Muscle layer of duodenum (tissue), 2 donors: ENCODE results near the gene PFDN1.
A peak's percentile ranks its signal among the peaks of the same experiment; 100 is the strongest.

Source experiments
- H3K27ac ChIP-seq: one replicate; pipeline ENCODE4 v1.7.0; 2013; ENCODE audit warnings: mild to moderate bottlenecking, low read length
- H3K27me3 ChIP-seq: one replicate; pipeline ENCODE4 v1.7.0; 2013; ENCODE audit warnings: low read depth, mild to moderate bottlenecking, control low read depth, low read length
- H3K36me3 ChIP-seq, 2 donors: one replicate each; pipeline ENCODE4 v1.7.0; 2013; ENCODE audit warnings: low read length in 2 of 2, control low read depth in 1 of 2, mild to moderate bottlenecking in 1 of 2; ENCODE audit not compliant: insufficient read depth in 2 of 2, control insufficient read depth in 1 of 2
- H3K4me1 ChIP-seq, 2 donors: one replicate each; pipeline ENCODE4 v1.7.0; 2013; ENCODE audit warnings: low read length in 2 of 2, mild to moderate bottlenecking in 2 of 2, control low read depth in 1 of 2, moderate library complexity in 1 of 2; ENCODE audit not compliant: insufficient read depth in 2 of 2, control insufficient read depth in 1 of 2
- H3K4me3 ChIP-seq, 2 donors: one replicate each; pipeline ENCODE4 v1.7.0; 2013; ENCODE audit warnings: low read length in 2 of 2, low read depth in 1 of 2, mild to moderate bottlenecking in 1 of 2
- H3K9me3 ChIP-seq, 2 donors: one replicate each; pipeline ENCODE4 v1.7.0; 2013; ENCODE audit warnings: low read length in 2 of 2, control low read depth in 1 of 2, mild to moderate bottlenecking in 1 of 2; ENCODE audit not compliant: control insufficient read depth in 1 of 2
- donor health status: healthy.

PFDN1 gene

DNA sequence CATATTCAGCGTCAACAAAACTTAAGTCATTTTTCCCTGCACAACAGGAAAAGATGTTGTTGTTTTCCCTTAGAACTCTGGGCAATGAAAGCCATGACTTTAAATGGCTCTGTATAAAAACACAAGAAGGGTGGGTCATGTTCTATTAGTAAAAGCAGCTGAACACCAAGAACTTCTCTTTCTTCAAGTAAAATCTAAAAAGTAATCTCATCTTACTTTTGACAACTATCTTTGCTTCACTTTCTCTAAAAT, 9.1 kb downstream of the PFDN1 start:
- peaks cover 0 to 5% of the 10 kb centered on the region in 2 donors for H3K36me3 ChIP-seq
- no peaks in the 10 kb centered on the region for H3K27me3 ChIP-seq
- H3K9me3 ChIP-seq = no peaks in the 10 kb centered on the region
- peak overlapping the region; percentile 36 for H3K27ac ChIP-seq
- peaks cover 40 to 62% of the 10 kb centered on the region in 2 donors for H3K4me1 ChIP-seq
- no peak overlapping the region for H3K4me3 ChIP-seq

DNA sequence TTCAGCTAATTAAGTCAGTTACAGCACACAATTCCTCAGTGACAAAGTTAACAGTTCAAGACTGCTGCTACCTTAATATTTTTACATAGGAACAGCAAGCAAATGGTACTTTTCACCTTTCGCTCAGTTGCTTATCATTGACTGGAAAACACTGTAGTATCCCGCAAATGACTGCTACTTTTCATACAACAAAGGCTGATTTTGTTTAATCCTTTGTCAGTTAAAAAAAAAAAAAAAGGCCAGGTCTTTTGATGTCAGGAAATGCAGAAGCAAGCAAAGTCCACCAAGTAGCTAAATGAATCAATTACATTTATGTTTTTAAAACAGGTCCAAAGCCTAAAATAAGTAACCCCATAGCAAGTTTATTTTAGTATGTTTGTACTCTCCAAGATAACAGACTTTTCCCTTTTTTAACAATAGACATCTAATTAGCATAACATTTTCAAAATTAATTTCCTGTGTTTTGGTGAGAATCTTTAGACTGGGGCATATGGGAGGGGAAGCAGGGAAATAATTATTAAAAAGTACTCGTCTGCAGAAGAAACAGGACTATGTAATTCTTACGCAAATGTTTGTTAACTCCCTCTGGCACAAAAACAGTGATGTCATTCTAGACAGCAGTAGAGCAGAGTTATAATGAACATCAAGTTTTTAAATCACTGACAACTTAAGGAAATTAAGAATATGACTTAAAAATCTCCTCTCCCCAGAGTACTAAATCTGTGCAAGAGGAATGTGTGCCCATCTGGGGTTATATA, 9.6 kb downstream of the PFDN1 start:
- Histone ChIP-seq H3K9me3 (no peaks in the 10 kb centered on the region), H3K4me1 (peaks cover 38 to 59% of the 10 kb centered on the region in 2 donors), H3K27ac (peak overlapping the region; percentile 36), H3K4me3 (no peak overlapping the region), H3K27me3 (no peaks in the 10 kb centered on the region), H3K36me3 (peaks cover 0 to 5% of the 10 kb centered on the region in 2 donors)

DNA sequence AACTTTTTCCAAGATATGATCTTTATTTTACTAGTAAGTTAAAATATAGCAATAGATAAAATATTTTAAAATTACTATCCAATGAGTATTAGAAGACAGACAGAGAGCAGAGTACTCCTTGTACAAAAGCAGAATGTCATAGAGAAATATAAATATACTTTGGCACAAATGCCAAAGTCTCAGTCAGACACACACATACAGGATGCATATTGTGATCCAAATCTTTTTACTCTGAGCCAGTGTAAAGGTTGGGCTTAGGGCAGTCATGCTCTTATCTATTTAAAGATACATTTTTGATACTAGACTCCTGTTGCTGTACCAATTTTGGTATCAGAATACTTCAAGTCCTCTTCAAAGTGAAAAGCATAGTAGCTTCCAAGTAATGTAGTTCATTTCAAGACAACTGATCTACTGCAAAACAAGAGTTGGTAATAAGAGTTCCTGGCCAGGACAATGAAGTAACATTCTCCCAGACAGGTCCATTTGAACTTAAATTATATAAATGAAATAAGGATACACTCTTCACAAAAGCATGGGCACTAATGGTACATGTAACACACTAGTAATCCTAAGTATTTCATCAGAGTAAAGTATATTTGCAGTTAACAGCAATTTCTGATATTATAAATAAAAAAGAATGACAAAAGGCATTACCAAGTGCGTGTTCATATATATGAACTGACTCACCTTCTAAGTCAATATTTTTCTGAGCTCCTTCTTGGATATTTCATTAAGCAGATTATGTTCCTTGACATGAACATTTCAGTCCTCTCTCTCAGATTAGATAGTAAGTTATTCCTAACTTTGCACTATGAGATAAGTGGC, 10.5 kb downstream of the PFDN1 start:
- Histone ChIP-seq H3K27me3 (no peaks in the 10 kb centered on the region), H3K4me3 (no peak overlapping the region), H3K36me3 (peaks cover 0 to 5% of the 10 kb centered on the region in 2 donors), H3K27ac (peak overlapping the region; percentile 36), H3K9me3 (no peaks in the 10 kb centered on the region), H3K4me1 (peaks cover 33 to 55% of the 10 kb centered on the region in 2 donors)

DNA sequence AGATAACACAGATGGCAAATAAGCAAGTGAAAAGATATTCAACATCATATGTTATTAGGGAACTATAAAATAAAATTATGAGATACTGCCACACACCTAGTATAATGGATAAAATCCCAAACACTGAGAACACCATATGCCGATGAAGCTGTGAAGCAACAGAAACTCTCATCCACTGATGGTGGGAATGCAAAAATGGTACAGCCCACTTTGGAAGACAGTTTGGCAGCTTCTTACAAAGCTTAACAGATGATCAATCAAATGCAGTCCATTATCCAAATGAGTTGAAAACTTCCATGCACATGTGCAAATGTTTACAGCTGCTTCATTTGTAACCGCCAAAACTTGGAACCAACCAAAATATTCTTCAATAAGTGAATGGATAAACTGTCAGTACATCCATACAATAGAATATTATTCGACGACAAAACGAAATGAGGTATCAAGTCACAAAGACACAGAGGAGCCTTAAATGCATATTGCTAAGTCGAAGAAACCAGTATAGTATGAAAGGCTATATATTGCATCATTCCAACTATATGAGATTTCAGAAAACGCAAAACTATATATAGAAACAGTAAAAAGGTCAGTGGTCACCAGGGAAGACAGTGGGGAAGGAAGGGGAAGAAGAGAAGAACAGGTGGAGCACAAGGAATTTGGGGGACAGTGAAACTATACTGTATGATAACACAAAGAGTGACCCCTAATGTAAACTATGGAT, 14.9 kb downstream of the PFDN1 start:
- H3K4me3 ChIP-seq = no peak overlapping the region
- H3K9me3 ChIP-seq = no peaks in the 10 kb centered on the region
- H3K27me3 ChIP-seq = no peaks in the 10 kb centered on the region
- no peak overlapping the region for H3K27ac ChIP-seq
- H3K36me3 ChIP-seq = no peaks in the 10 kb centered on the region
- peaks cover 17 to 36% of the 10 kb centered on the region in 2 donors for H3K4me1 ChIP-seq

DNA sequence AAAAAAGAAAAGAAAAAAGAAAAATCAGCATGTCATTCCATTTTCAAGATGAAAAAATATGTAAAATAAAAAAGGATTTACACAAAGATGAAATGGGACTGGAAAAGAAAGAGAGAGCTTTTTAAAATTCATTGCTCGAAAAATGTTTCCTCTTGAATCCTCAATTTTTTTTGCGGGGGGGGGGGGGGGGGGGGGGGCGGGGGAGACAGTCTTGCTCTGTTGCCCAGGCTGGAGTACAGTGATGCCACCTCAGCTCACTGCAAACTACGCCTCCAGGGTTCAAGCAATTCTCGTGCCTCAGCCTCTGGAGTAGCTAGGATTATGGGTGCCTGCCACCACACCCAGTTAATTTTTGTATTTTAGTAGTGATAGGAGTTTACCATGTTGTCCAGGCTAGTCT, 16.5 kb downstream of the PFDN1 start:
- Histone ChIP-seq H3K27me3 (no peaks in the 10 kb centered on the region), H3K9me3 (no peaks in the 10 kb centered on the region), H3K4me1 (peaks cover 5 to 25% of the 10 kb centered on the region in 2 donors), H3K27ac (no peak overlapping the region), H3K36me3 (no peaks in the 10 kb centered on the region), H3K4me3 (no peak overlapping the region)

DNA sequence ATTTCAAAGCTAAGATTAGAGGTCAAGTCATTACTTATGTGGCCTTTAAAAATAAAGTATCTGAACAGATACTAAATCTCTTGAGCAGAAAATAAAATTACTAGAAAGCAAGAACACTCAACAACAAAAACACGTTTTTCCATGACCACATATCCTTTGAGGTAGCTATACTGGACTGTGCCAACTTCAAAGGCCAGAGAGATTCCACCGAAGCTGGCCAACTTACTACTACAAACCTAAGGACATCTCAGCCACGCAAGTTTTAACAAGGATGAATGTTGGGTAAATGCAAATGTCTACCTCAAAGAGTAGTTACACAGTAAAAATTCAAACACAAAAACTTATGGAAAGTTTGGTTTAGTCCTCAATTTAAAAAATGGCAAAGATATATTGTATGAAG, 18.9 kb downstream of the PFDN1 start:
- Histone ChIP-seq H3K27ac (no peak overlapping the region), H3K4me1 (peaks cover 0 to 17% of the 10 kb centered on the region in 2 donors), H3K36me3 (peaks cover 0 to 4% of the 10 kb centered on the region in 2 donors), H3K9me3 (no peaks in the 10 kb centered on the region), H3K4me3 (no peak overlapping the region), H3K27me3 (no peaks in the 10 kb centered on the region)

DNA sequence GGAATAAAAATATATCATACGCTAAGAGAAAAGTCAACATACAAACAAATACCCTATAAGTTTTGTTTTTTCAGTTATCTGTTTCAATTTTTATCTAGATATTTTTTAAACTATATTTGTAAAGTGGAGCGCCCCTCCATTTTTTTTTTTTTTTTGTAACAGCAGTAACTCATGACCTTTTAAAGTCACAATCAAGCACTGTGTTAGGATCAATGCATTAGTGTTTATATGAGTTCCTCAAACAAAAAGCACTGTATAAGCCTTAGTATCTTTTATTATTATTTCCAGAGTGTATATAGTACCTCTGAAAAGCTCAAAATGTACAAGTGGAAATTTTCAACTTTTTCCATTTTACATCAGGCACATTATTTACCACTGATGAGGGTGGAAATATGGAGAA, 20.6 kb downstream of the PFDN1 start:
- peaks cover 0 to 17% of the 10 kb centered on the region in 2 donors for H3K4me1 ChIP-seq
- H3K9me3 ChIP-seq = no peaks in the 10 kb centered on the region
- H3K4me3 ChIP-seq = no peak overlapping the region
- peaks cover 0 to 4% of the 10 kb centered on the region in 2 donors for H3K36me3 ChIP-seq
- no peaks in the 10 kb centered on the region for H3K27me3 ChIP-seq
- no peak overlapping the region for H3K27ac ChIP-seq

DNA sequence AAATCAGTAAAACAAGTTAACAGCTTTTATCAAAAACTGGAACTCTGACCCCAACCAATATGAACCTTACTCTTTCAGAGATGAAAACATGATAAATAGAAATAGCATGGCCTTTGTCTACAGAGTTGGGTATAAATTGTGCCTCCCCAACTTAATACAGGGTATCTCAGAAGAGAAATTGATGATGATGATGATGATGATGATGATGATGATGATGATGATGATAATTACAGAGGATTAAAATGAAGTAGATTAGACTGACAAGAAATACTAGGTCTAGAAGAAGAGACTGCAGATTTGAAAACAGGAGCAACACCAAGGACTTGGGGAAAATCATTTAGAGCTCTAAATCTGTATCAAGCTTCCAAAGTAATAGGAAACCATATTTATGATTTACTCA, 27.1 kb downstream of the PFDN1 start:
- Histone ChIP-seq H3K27me3 (no peaks in the 10 kb centered on the region), H3K9me3 (no peaks in the 10 kb centered on the region), H3K27ac (no peak overlapping the region), H3K4me3 (no peak overlapping the region), H3K36me3 (peaks cover 0 to 4% of the 10 kb centered on the region in 2 donors), H3K4me1 (peaks cover 4 to 5% of the 10 kb centered on the region in 2 donors)

DNA sequence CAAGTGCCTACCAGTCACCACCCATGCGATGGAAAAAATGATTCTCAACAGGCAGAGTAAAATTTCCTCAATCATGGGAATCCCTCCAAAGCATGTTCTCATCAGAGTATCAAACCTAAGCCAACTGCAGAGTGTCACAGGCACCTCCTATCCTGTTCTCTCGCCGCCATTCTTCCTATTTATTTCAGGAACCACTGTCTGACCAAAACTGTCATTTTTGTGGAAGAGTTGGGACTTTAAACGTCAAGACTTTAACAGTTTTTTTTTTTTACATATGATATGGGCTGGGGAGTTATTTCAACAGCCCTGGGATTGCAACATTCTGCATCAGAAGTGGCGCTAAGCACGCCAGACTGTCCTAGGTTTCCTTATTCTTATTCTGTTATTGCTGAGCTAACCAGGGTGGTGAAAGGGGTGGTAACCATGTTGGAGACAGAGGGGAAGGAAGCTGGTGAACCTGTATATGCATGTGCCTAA, 29.5 kb downstream of the PFDN1 start:
- H3K36me3 ChIP-seq = no peaks in the 10 kb centered on the region
- H3K9me3 ChIP-seq = no peaks in the 10 kb centered on the region
- H3K27ac ChIP-seq = no peak overlapping the region
- peaks cover 4 to 5% of the 10 kb centered on the region in 2 donors for H3K4me1 ChIP-seq
- no peak overlapping the region for H3K4me3 ChIP-seq
- H3K27me3 ChIP-seq = no peaks in the 10 kb centered on the region

DNA sequence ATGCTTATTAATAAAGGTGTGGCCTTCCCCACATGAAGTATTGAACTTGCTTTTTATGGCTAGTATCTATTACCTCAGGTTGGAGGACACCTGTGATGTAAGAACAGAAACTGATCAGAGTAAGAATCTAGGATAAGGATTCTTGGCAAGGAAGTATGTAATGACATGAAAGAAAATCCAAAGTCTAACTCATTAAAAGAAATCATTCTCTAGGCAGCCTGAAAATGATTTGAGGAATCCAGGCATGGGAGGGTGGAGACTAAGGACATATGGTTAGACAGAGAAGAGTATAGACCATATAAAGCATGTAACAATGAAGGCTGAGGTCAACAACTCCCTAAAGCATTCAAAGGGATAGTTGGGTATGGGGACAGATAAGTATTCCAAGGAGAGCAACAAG, 32.9 kb downstream of the PFDN1 start:
- Histone ChIP-seq H3K27me3 (no peaks in the 10 kb centered on the region), H3K4me3 (no peak overlapping the region), H3K36me3 (no peaks in the 10 kb centered on the region), H3K4me1 (peaks cover 4 to 14% of the 10 kb centered on the region in 2 donors), H3K27ac (no peak overlapping the region), H3K9me3 (no peaks in the 10 kb centered on the region)

DNA sequence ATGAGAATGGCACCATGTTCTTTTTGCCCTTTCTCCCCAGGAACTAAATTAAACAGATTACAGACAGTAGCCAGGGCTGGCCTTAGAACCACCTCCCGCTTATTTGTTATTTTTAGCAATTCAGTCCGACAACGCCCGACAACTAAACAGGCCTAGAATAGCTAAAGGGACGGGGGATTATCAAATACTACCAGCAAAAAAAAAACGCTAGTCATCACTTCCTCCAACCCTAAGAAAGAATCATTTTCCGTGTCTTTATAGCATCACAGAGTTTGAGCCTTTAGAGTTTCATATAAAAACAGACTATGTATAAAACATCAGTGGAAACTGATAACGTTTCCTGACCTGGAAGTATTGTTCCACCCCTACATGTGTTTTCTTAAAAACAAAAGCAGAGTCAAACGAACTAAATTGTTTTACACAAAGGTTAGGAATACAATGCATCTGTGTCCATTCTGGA, 35.3 kb downstream of the PFDN1 start:
- no peak overlapping the region for H3K4me3 ChIP-seq
- no peaks in the 10 kb centered on the region for H3K9me3 ChIP-seq
- H3K36me3 ChIP-seq = no peaks in the 10 kb centered on the region
- peaks cover 4 to 9% of the 10 kb centered on the region in 2 donors for H3K4me1 ChIP-seq
- no peak overlapping the region for H3K27ac ChIP-seq
- no peaks in the 10 kb centered on the region for H3K27me3 ChIP-seq
